HG02885 (cell line): Measurements from ENCODE around the gene ANAPC2.

Source experiments
- ATAC-seq: cut with Tn5 transposase; IDR thresholded peaks from one replicate; pipeline ENCODE4 v1.9.1; 2021; ENCODE audit warnings: mild to moderate bottlenecking; ENCODE audit not compliant: unreplicated experiment, poor library complexity

ANAPC2 gene

GRCh38 chr9:137194909-137195308 is 6.5 kb upstream of the ANAPC2 start:
- ATAC-seq: no peak

GRCh38 chr9:137194388-137194787 is 6.0 kb upstream of the ANAPC2 start:
- ATAC-seq: no peak

GRCh38 chr9:137193771-137194170 is 5.4 kb upstream of the ANAPC2 start:
- no peak for ATAC-seq

- ATAC-seq: no peak
Measured at GRCh38 chr9:137192859-137193258, 4.5 kb upstream of the ANAPC2 start.

GRCh38 chr9:137192448-137192780 is 4.1 kb upstream of the ANAPC2 start:
- no peak for ATAC-seq

- no peak for ATAC-seq
Measured at GRCh38 chr9:137191691-137192447, 3.5 kb upstream of the ANAPC2 start.

GRCh38 chr9:137191245-137191644 is 2.9 kb upstream of the ANAPC2 start:
- ATAC-seq: no peak

GRCh38 chr9:137190315-137190856 is 2.0 kb upstream of the ANAPC2 start:
- ATAC-seq: no peak

- ATAC-seq: no peak
Measured at GRCh38 chr9:137189297-137190295, 1.2 kb upstream of the ANAPC2 start.

GRCh38 chr9:137188086-137188489 is 272 bp downstream of the ANAPC2 start:
- no peak for ATAC-seq

GRCh38 chr9:137187386-137187785 is 974 bp downstream of the ANAPC2 start:
- ATAC-seq: no peak

GRCh38 chr9:137186385-137186784 is 2.0 kb downstream of the ANAPC2 start:
- ATAC-seq: no peak

GRCh38 chr9:137185921-137186320 is 2.4 kb downstream of the ANAPC2 start:
- no peak for ATAC-seq

- ATAC-seq: no peak
Measured at GRCh38 chr9:137184881-137185660, 3.3 kb downstream of the ANAPC2 start.

GRCh38 chr9:137183980-137184595 is 4.3 kb downstream of the ANAPC2 start:
- ATAC-seq: no peak

GRCh38 chr9:137182836-137183235 is 5.5 kb downstream of the ANAPC2 start:
- no peak for ATAC-seq

GRCh38 chr9:137181680-137182079 is 6.7 kb downstream of the ANAPC2 start:
- no peak for ATAC-seq

GRCh38 chr9:137180491-137180890 is 7.9 kb downstream of the ANAPC2 start:
- ATAC-seq: no peak

GRCh38 chr9:137179761-137180160 is 8.6 kb downstream of the ANAPC2 start:
- no peak for ATAC-seq
